ENCODE results near the gene KIF26A.
"Not testable (repeated sequence)": the region's sequence is repeated elsewhere in the genome, so short reads cannot be mapped to it uniquely, and the experiment has no call there.

KIF26A gene

DNA sequence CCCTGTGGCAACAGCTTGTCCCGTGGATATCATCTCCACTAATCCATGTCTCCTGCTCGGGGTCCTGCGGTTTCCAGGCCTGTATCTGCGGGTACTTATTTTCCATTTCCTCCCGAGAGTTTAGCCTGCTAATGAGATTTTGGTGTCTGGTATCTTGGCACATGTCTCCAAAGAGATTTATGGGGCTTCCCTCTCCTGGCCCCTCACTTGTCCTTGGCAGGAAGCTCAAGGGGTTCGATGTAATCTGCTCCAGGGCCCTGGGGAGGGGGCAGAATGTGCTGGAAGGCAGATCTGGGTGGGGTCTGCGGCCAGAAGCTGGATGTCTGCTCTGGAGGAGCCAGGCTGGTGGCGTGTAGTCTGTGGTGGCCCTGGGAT is 85.7 kb downstream of the KIF26A start:
- peak; percentile 88 for DNase-seq
- Histone ChIP-seq H3K27ac (peak overlapping the region; percentile 96), H3K27me3 (ENCODE audit: insufficient read depth, low read depth, severe bottlenecking) (no peaks in the 10 kb centered on the region), H3K4me3 (ENCODE audit: low read depth, low read length) (peak overlapping the region; percentile 47), H3K9me3 (ENCODE audit: severe bottlenecking) (peaks cover 4% of the 10 kb centered on the region), H3K36me3 (no peaks in the 10 kb centered on the region; the same call in 1 of the 2 replicates)
- TF ChIP-seq, protein P1, sequence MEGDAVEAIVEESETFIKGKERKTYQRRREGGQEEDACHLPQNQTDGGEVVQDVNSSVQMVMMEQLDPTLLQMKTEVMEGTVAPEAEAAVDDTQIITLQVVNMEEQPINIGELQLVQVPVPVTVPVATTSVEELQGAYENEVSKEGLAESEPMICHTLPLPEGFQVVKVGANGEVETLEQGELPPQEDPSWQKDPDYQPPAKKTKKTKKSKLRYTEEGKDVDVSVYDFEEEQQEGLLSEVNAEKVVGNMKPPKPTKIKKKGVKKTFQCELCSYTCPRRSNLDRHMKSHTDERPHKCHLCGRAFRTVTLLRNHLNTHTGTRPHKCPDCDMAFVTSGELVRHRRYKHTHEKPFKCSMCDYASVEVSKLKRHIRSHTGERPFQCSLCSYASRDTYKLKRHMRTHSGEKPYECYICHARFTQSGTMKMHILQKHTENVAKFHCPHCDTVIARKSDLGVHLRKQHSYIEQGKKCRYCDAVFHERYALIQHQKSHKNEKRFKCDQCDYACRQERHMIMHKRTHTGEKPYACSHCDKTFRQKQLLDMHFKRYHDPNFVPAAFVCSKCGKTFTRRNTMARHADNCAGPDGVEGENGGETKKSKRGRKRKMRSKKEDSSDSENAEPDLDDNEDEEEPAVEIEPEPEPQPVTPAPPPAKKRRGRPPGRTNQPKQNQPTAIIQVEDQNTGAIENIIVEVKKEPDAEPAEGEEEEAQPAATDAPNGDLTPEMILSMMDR (IDR thresholded peaks at IDR 0.05; ENCODE audit: low read depth, low read length): no peak

DNA sequence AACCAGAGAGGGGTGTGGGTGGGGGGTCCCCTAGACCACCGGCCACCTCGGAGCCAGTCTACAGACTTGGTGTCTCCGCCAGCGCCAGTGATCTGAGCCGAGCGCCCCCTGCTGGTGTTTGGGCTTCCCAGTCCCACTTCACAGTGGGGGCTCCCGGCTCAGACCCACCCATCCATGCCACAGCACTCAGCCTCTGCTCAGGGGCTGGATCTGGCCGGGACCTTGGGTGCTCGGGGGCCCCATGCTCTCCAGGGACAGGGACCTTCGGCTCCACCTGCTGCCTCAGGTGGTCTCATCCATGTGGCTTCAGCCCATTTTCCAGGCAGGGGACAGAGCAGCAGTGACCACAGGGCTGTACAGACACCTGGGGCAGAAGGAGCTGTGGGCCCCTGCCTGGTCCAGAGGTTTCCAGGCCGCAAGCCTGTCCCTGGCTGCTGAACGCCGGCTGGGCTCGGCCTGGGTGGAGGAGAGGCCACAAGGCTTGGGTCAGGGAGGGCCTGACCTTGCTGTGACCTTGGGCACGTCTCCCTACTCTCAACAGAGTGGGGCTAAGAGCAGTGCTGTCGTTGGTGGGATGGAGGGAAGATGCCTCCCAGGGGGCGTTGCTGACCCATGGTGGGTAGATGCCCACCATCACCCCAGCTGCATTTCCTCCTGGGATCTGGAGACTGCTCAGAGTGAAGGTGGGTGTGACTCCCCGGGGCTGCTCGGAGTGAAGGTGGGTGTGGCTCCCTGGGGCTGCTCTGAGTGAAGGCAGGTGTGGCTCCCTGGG is 86.3 kb downstream of the KIF26A start:
- Histone ChIP-seq H3K4me3 (ENCODE audit: low read depth, low read length) (peak overlapping the region; percentile 47), H3K9me3 (ENCODE audit: severe bottlenecking) (peaks cover 4% of the 10 kb centered on the region), H3K36me3 (no peaks in the 10 kb centered on the region; the same call in 1 of the 2 replicates), H3K27ac (peak overlapping the region; percentile 96), H3K27me3 (ENCODE audit: insufficient read depth, low read depth, severe bottlenecking) (no peaks in the 10 kb centered on the region)
- peak; percentile 88 for DNase-seq
- TF ChIP-seq, protein P1 (IDR thresholded peaks at IDR 0.05; ENCODE audit: low read depth, low read length): peak; percentile 83

DNA sequence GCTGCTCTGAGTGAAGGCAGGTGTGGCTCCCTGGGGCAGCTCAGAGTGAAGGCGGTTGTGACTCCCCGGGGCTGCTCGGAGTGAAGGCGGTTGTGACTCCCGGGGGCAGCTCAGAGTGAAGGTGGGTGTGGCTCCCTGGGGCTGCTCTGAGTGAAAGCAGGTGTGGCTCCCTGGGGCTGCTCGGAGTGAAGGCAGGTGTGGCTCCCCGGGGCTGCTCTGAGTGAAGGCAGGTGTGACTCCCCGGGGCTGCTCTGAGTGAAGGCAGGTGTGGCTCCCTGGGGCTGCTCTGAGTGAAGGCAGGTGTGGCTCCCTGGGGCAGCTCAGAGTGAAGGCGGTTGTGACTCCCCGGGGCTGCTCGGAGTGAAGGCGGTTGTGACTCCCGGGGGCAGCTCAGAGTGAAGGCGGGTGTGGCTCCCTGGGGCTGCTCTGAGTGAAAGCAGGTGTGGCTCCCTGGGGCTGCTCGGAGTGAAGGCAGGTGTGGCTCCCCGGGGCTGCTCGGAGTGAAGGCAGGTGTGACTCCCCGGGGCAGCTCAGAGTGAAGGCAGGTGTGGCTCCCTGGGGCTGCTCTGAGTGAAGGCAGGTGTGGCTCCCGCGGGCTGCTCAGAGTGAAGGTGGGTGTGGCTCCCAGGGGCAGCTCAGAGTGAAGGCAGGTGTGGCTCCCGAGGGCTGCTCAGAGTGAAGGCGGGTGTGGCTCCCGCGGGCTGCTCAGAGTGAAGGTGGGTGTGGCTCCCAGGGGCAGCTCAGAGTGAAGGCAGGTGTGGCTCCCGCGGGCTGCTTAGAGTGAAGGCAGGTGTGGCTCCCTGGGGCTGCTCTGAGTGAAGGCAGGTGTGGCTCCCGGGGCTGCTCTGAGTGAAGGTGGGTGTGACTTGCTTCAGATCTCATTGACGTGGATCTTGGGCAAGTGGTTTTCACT is 87.1 kb downstream of the KIF26A start:
- H3K4me3 ChIP-seq (ENCODE audit: low read depth, low read length); H3K27ac ChIP-seq; H3K27me3 ChIP-seq (ENCODE audit: insufficient read depth, low read depth, severe bottlenecking); H3K9me3 ChIP-seq (ENCODE audit: severe bottlenecking); H3K36me3 ChIP-seq: not testable (repeated sequence)
- peak; percentile 23 for DNase-seq

DNA sequence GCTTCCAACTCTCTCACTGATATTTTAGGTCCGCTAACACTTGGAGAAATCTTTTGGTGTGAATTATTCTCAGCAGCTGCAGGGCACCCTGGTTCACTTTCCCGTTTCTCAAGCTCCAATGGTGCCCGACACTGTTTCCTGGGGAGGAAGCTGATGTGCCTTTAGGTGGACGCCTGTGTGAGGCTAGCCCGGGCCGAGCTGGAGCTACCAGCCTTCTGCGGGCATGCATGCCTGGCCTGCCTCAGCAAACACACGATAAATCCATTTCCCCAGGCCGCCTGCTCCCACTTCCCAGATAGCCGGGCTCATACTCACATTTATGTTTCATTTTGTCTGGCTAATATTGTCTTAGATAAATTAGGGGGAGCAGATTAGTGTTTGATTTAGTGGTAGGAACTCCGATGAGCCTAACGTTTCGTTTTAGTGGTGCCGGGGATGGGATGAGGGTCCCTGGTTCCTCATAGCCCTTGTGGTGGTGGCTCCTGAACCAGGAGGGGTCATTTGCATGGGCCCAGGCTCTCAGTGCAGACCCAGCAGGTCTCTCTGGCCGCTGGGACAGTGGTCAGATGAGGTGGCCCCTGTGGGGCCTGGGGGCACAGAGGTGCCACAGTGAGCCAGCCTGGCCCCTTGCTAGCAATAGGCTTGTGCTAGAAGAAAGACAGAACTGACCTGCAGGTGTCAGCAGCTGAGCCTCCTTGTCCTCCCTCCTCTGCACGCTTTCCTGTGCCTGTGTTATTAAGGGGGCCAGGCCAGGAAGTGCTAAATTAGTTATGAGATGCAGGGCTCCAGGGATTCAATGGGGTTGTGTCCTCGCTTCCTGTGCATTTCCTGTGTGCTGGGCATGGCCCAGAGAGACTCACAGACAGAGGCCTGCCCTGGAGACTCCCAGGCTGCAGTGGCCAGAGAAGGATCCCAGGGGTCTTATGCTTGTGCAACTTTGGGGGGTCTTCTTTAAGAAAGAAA is 88.3 kb downstream of the KIF26A start:
- no peak overlapping the region for H3K4me3 ChIP-seq (ENCODE audit: low read depth, low read length)
- peak; percentile 9 for DNase-seq
- H3K9me3 ChIP-seq (ENCODE audit: severe bottlenecking): peaks cover 4% of the 10 kb centered on the region
- no peaks in the 10 kb centered on the region; the same call in none of the 2 replicates for H3K36me3 ChIP-seq
- H3K27me3 ChIP-seq (ENCODE audit: insufficient read depth, low read depth, severe bottlenecking): no peaks in the 10 kb centered on the region
- H3K27ac ChIP-seq: no peak overlapping the region
- TF ChIP-seq, protein P1 (IDR thresholded peaks at IDR 0.05; ENCODE audit: low read depth, low read length): peak; percentile 50

DNA sequence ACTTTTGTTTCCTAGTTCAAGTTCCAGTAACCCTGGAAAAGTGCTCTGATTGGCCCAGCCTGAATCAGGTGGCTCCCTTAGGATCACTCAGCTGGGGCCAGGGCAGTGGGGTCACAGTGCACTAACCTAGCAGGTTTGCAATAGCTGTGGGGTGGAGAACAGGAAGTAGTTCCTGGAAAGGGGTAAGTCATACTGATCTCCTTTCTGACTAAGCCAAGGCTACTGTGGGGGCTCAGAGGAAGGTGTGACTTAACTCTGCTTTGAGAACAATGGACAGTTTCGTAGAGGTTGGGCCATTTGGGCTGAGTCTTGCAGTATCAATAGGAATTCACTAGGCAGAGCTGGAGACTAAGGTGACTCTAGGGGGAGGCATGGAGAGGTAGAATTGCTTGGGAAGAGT is 89.4 kb downstream of the KIF26A start:
- no peaks in the 10 kb centered on the region for H3K27me3 ChIP-seq (ENCODE audit: insufficient read depth, low read depth, severe bottlenecking)
- H3K27ac ChIP-seq: no peak overlapping the region
- peaks cover 7% of the 10 kb centered on the region for H3K9me3 ChIP-seq (ENCODE audit: severe bottlenecking)
- H3K36me3 ChIP-seq: no peaks in the 10 kb centered on the region; the same call in none of the 2 replicates
- H3K4me3 ChIP-seq (ENCODE audit: low read depth, low read length): no peak overlapping the region
- TF ChIP-seq, protein P1 (IDR thresholded peaks at IDR 0.05; ENCODE audit: low read depth, low read length): no peak
- no peak for DNase-seq

Data from WERI-Rb-1 (cell line).